ENCODE results near the gene TSSK2. TPM values are rescaled to one million over a fixed set of nuclear protein-coding genes. Genes with fewer than 3 reads are reported as not detected.

The TSSK2 gene
- total RNA-seq, 1 donor from 2014 or later = not detected

DNA sequence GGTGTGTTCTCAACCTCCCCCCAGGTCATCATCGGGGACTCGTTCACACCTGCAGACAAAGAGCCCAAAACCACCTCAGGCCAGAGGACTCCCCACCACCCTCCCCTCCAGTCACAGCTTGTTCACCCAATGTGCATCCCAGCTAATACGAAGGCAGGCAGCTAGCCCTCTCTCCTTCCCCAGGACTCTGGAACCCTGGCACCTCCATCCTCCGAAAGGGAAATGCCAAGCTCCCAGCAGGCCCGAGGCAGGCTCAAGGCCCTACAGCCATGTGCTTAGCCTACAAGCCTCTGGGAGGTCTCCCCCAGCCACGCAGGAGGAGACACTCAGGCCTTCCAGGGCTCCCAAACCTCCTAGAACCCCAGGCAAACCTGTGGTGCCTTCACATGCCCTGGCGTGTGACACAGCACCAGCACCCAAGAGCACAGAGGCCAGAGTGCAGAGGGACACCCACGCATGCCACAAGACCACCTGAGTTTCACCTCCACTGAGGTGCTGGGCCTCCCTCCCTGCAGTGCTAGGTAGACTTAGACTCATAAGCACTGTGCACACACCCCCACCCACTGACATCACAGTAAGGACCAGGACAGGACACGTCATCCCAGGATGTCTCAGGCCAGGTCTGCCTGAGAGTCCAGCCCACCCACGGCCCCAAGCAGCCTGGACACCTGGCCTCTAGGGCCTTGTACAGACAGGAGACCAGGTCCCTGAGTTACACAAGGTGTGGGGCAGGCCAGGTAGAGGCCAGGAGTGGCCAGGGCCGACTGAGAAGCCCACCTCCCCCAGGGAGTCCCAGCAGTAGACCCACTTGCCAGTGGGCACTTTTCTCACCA, 6.5 kb downstream of the TSSK2 start:
- H3K27ac ChIP-seq (ENCODE audit: low read depth, low read length) = no peak overlapping the region
- H3K9me3 ChIP-seq (ENCODE audit: control insufficient read depth in 3 of 3, low read length in 3 of 3) = no peaks in the 10 kb centered on the region
- peaks cover 86 to 91% (median 88%) of the 10 kb centered on the region in 3 donors for H3K36me3 ChIP-seq (ENCODE audit: control insufficient read depth in 3 of 3, insufficient read depth in 3 of 3, low read length in 3 of 3)
- H3K4me1 ChIP-seq (ENCODE audit: control insufficient read depth in 3 of 3, insufficient read depth in 3 of 3, low read length in 3 of 3) = no peaks in the 10 kb centered on the region
- no peak overlapping the region for H3K4me3 ChIP-seq (ENCODE audit: low read length in 3 of 3)
- H3K27me3 ChIP-seq (ENCODE audit: control insufficient read depth in 3 of 3, insufficient read depth in 3 of 3, low read length in 3 of 3) = no peaks in the 10 kb centered on the region
- peak overlapping the region in 1 of 3 donors; percentile 40 for H3K9ac ChIP-seq (ENCODE audit: low read depth in 1 of 3, low read length in 3 of 3)

DNA sequence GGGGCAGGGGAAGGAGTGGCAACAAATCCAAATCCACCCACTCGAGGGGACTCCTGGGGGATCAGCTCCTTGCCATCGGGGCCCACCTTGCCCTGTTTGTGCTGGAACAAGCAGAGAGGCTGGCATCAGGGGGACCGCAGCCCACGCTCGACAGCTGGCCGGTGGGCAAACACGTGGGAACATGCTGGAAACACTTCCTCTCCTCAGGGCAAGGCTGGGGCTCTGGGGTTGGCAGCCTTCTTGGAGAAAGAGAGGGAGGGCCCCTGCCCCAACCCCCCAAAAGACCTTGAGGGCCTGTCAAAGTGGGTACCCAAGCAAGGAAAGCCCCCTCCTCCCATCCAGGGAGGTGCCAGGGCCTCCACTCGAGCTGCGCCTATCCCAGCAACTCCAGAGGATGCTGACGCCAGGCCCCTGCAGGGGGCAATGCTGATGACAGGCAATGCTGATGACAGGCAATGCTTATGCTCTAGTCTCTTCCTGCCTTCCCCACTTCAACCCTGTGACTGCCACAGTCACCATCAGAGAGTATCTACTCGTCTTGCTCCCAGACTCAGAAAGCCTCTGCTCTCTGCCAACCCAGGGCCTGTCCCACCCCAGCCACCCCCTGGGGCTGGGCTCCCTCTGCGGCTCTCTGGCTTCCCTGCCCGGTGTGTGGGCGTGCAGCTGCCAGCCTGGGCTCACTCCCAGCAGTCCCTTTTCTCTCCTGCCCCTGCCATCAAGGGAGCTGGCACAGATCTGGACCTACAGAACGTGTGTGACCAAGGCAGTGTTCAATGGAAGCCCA, 7.3 kb downstream of the TSSK2 start:
- H3K27me3 ChIP-seq (ENCODE audit: control insufficient read depth in 3 of 3, insufficient read depth in 3 of 3, low read length in 3 of 3) = no peaks in the 10 kb centered on the region
- peaks cover 2 to 4% (median 3%) of the 10 kb centered on the region in 3 donors for H3K4me1 ChIP-seq (ENCODE audit: control insufficient read depth in 3 of 3, insufficient read depth in 3 of 3, low read length in 3 of 3)
- H3K4me3 ChIP-seq (ENCODE audit: low read length in 3 of 3) = no peak overlapping the region
- H3K9ac ChIP-seq (ENCODE audit: low read depth in 1 of 3, low read length in 3 of 3) = peak overlapping the region in 1 of 3 donors; percentile 8
- peaks cover 78 to 83% (median 82%) of the 10 kb centered on the region in 3 donors for H3K36me3 ChIP-seq (ENCODE audit: control insufficient read depth in 3 of 3, insufficient read depth in 3 of 3, low read length in 3 of 3)
- H3K9me3 ChIP-seq (ENCODE audit: control insufficient read depth in 3 of 3, low read length in 3 of 3) = no peaks in the 10 kb centered on the region
- no peak overlapping the region for H3K27ac ChIP-seq (ENCODE audit: low read depth, low read length)

DNA sequence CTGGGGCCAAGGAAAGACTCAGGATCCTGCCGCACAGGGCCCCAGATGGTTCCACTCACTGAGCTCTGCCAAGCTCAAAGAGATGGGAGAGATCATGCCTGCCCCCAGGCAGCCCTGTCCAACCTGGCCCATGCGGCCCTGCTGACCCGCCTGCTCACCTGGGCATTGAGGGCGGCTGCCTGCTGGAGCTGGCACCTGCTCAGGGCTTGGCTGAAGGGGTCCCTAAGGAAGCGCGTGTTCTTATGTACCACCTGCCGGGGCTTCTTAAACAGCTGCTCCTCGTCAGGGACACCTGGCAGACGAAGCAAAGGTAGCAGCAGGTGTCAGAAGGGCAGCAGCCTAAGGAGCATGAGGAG, 7.9 kb downstream of the TSSK2 start:
- Histone ChIP-seq H3K9ac (ENCODE audit: low read depth in 1 of 3, low read length in 3 of 3) (no peak overlapping the region), H3K4me1 (ENCODE audit: control insufficient read depth in 3 of 3, insufficient read depth in 3 of 3, low read length in 3 of 3) (peaks cover 6 to 9% (median 7%) of the 10 kb centered on the region in 3 donors), H3K36me3 (ENCODE audit: control insufficient read depth in 3 of 3, insufficient read depth in 3 of 3, low read length in 3 of 3) (peaks cover 75 to 77% (median 77%) of the 10 kb centered on the region in 3 donors), H3K4me3 (ENCODE audit: low read length in 3 of 3) (no peak overlapping the region), H3K9me3 (ENCODE audit: control insufficient read depth in 3 of 3, low read length in 3 of 3) (no peaks in the 10 kb centered on the region), H3K27me3 (ENCODE audit: control insufficient read depth in 3 of 3, insufficient read depth in 3 of 3, low read length in 3 of 3) (no peaks in the 10 kb centered on the region), H3K27ac (ENCODE audit: low read depth, low read length) (no peak overlapping the region)

DNA sequence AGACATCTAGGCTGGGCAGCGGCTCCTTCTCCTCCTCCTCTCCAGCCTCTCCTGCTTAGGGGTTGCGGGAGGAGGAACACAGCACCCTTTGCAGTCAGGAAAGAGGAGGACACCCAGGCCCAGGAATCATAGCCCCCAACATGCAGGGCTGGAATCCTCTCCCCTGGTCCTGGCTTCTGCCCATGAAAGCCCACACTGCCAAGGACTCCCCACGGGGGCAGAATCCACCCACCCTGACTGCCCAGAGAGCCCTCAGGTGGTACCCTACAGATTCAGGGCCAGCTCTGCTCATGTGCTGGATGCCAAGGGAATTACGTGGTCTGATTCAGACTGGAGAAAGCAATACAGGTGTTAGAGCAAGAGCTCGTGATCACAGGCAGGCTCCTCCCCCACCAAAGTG, 8.9 kb downstream of the TSSK2 start:
- H3K27ac ChIP-seq (ENCODE audit: low read depth, low read length) = no peak overlapping the region
- H3K27me3 ChIP-seq (ENCODE audit: control insufficient read depth in 3 of 3, insufficient read depth in 3 of 3, low read length in 3 of 3) = no peaks in the 10 kb centered on the region
- H3K36me3 ChIP-seq (ENCODE audit: control insufficient read depth in 3 of 3, insufficient read depth in 3 of 3, low read length in 3 of 3) = peaks cover 66 to 67% (median 67%) of the 10 kb centered on the region in 3 donors
- H3K4me1 ChIP-seq (ENCODE audit: control insufficient read depth in 3 of 3, insufficient read depth in 3 of 3, low read length in 3 of 3) = peaks cover 7 to 14% (median 8%) of the 10 kb centered on the region in 3 donors
- no peak overlapping the region for H3K4me3 ChIP-seq (ENCODE audit: low read length in 3 of 3)
- no peaks in the 10 kb centered on the region for H3K9me3 ChIP-seq (ENCODE audit: control insufficient read depth in 3 of 3, low read length in 3 of 3)
- H3K9ac ChIP-seq (ENCODE audit: low read depth in 1 of 3, low read length in 3 of 3) = no peak overlapping the region

DNA sequence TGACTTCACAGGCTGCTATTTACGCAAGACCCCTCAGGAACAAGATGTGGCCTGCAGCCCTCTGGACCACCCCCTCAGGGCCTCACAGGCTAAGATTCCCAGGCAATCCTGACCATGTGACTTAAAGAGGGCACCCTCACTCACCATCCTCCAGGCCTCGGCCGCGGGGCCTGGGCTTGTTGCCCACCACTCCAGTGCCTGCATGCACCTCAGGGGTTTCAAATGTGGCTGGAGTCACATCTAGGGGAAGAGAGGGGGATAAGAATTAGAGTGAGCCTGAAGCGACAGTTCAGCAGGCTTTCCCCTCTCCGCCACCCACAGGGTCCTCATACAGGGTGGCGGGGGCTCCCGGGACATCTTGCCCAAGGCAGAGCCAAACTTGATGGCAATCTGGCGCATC, 11.3 kb downstream of the TSSK2 start:
- Histone ChIP-seq H3K27me3 (ENCODE audit: control insufficient read depth in 3 of 3, insufficient read depth in 3 of 3, low read length in 3 of 3) (peaks cover under 1 to 3% (median 2%) of the 10 kb centered on the region in 3 donors), H3K4me3 (ENCODE audit: low read length in 3 of 3) (no peak overlapping the region), H3K9me3 (ENCODE audit: control insufficient read depth in 3 of 3, low read length in 3 of 3) (no peaks in the 10 kb centered on the region), H3K9ac (ENCODE audit: low read depth in 1 of 3, low read length in 3 of 3) (no peak overlapping the region), H3K27ac (ENCODE audit: low read depth, low read length) (no peak overlapping the region), H3K36me3 (ENCODE audit: control insufficient read depth in 3 of 3, insufficient read depth in 3 of 3, low read length in 3 of 3) (peaks cover 45 to 51% (median 46%) of the 10 kb centered on the region in 3 donors), H3K4me1 (ENCODE audit: control insufficient read depth in 3 of 3, insufficient read depth in 3 of 3, low read length in 3 of 3) (peaks cover 7 to 14% (median 8%) of the 10 kb centered on the region in 3 donors)

DNA sequence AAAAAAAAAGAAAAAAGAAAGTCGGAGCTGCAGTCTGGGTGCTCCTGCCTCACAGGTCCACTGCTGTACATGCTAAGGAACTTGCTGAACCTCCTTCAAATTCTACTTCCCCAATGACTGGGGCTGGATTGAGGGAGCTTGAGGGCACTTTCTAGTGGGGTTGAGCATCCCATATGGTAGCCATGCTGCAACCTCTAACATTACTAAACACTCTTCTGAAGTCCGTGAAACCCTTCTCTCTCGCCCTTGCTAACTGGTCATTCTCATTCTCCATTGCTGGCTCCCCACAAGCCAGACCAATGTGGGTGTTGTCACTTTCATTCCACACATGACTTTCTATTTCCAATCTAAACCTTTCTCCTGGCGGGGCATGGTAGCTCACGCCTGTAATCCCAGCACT, 12.1 kb downstream of the TSSK2 start:
- Histone ChIP-seq H3K36me3 (ENCODE audit: control insufficient read depth in 3 of 3, insufficient read depth in 3 of 3, low read length in 3 of 3) (peaks cover 37 to 43% (median 39%) of the 10 kb centered on the region in 3 donors), H3K27ac (ENCODE audit: low read depth, low read length) (no peak overlapping the region), H3K4me3 (ENCODE audit: low read length in 3 of 3) (peak overlapping the region in 1 of 3 donors; percentile 31), H3K9me3 (ENCODE audit: control insufficient read depth in 3 of 3, low read length in 3 of 3) (no peaks in the 10 kb centered on the region), H3K27me3 (ENCODE audit: control insufficient read depth in 3 of 3, insufficient read depth in 3 of 3, low read length in 3 of 3) (peaks cover 9 to 11% (median 10%) of the 10 kb centered on the region in 3 donors), H3K9ac (ENCODE audit: low read depth in 1 of 3, low read length in 3 of 3) (no peak overlapping the region), H3K4me1 (ENCODE audit: control insufficient read depth in 3 of 3, insufficient read depth in 3 of 3, low read length in 3 of 3) (peaks cover 7 to 14% (median 8%) of the 10 kb centered on the region in 3 donors)

DNA sequence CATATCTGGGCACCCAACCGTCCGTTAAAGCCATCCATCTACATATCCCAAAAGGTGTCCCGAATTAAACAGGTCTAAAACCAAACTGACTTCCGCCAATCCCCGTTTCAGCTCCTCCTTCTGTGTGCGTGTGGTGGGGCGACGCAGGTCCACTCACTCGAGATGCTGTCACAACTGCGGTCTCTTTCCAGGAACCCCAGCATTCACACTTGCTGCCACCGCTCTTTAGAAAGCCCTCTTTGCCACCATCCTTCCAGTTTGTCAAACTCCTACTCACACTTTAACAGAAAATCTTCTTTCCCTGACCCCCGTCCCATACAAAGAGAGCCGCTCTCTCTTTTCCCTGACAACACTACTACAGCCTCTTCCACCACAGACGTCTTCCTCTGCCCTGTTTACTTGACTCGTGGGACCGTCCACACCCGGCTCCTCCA, 12.9 kb downstream of the TSSK2 start:
- peaks cover 29 to 35% (median 33%) of the 10 kb centered on the region in 3 donors for H3K36me3 ChIP-seq (ENCODE audit: control insufficient read depth in 3 of 3, insufficient read depth in 3 of 3, low read length in 3 of 3)
- H3K4me3 ChIP-seq (ENCODE audit: low read length in 3 of 3) = peak overlapping the region; percentile 87 to 99 (median 95)
- H3K9me3 ChIP-seq (ENCODE audit: control insufficient read depth in 3 of 3, low read length in 3 of 3) = no peaks in the 10 kb centered on the region
- H3K27ac ChIP-seq (ENCODE audit: low read depth, low read length) = peak overlapping the region; percentile 74
- H3K27me3 ChIP-seq (ENCODE audit: control insufficient read depth in 3 of 3, insufficient read depth in 3 of 3, low read length in 3 of 3) = peaks cover 16 to 19% (median 18%) of the 10 kb centered on the region in 3 donors
- peak overlapping the region; percentile 92 to 95 (median 92) for H3K9ac ChIP-seq (ENCODE audit: low read depth in 1 of 3, low read length in 3 of 3)
- peaks cover 7 to 17% (median 10%) of the 10 kb centered on the region in 3 donors for H3K4me1 ChIP-seq (ENCODE audit: control insufficient read depth in 3 of 3, insufficient read depth in 3 of 3, low read length in 3 of 3)

DNA sequence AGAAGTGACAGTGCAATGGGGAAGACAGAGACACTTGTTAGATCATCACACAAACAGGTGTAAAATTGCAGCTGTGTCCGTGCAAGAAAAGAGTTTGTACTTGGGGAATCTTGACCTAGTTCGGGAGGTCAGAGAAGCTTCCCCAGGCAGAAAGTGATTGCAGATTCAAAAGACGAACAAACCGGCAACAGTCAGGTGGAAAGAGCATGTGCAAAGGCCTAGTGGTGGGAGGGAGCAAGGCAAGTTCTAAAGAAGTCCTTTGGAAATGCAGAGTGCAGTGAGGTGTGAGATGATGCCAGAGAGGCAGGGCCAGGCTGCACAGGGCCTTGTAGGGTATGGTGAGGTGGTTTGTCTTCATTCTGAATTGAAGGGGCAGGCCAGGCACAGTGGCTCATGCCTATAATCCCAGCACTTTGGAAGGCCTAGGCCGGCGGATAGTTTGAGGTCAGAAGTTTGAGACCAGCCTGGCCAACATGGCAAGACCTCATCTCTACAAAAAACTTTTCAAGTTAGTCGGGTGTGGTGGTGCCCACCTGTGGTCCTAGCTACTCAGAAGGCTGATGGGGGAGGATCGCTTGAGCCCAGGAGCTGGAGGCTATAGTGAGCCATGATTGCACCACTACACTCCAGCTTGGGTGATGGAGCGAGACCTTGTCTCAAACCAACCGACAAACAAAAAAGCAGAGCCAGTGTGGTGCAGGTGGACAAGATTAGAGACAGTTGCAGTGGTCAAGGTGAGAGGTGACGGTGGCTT, 15.3 kb downstream of the TSSK2 start:
- peaks cover 34 to 36% (median 34%) of the 10 kb centered on the region in 3 donors for H3K27me3 ChIP-seq (ENCODE audit: control insufficient read depth in 3 of 3, insufficient read depth in 3 of 3, low read length in 3 of 3)
- peaks cover 7 to 12% (median 9%) of the 10 kb centered on the region in 3 donors for H3K36me3 ChIP-seq (ENCODE audit: control insufficient read depth in 3 of 3, insufficient read depth in 3 of 3, low read length in 3 of 3)
- peaks cover 0 to under 1% (median under 1%) of the 10 kb centered on the region in 3 donors for H3K9me3 ChIP-seq (ENCODE audit: control insufficient read depth in 3 of 3, low read length in 3 of 3)
- no peak overlapping the region for H3K27ac ChIP-seq (ENCODE audit: low read depth, low read length)
- H3K9ac ChIP-seq (ENCODE audit: low read depth in 1 of 3, low read length in 3 of 3) = no peak overlapping the region
- H3K4me3 ChIP-seq (ENCODE audit: low read length in 3 of 3) = no peak overlapping the region
- H3K4me1 ChIP-seq (ENCODE audit: control insufficient read depth in 3 of 3, insufficient read depth in 3 of 3, low read length in 3 of 3) = peaks cover 10 to 17% (median 10%) of the 10 kb centered on the region in 3 donors

DNA sequence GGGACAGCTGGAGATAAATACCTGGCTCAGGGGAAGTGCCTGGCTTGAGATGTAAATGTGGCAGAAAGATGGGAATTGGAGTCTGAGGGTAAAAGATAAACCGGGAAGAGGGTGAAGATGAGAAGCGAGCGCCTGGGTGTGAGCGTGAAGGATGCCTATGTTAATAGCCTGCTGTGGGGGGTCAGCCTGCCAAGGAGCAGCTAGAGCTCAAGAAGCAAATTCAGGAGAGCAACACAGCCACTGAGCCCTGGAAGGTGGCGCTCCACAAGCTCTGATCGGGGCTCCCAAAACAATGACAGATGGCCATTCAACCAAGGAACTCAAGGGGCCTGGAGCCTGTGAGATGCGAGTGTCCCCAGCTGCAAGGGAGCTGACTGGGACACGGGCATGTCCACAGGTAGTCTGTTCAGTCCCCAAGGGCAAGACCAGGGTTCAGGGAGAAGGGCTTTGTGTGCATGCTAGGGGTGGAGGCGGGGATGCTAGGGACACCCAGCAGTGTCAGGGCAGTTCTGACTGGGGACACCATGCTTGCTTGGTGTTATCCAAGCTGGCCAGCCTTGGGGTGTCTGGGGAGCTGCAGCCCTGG, 16.2 kb downstream of the TSSK2 start:
- Histone ChIP-seq H3K4me1 (ENCODE audit: control insufficient read depth in 3 of 3, insufficient read depth in 3 of 3, low read length in 3 of 3) (peaks cover 10 to 17% (median 10%) of the 10 kb centered on the region in 3 donors), H3K9me3 (ENCODE audit: control insufficient read depth in 3 of 3, low read length in 3 of 3) (peaks cover 0 to 4% (median 4%) of the 10 kb centered on the region in 3 donors), H3K9ac (ENCODE audit: low read depth in 1 of 3, low read length in 3 of 3) (no peak overlapping the region), H3K27ac (ENCODE audit: low read depth, low read length) (no peak overlapping the region), H3K4me3 (ENCODE audit: low read length in 3 of 3) (no peak overlapping the region), H3K36me3 (ENCODE audit: control insufficient read depth in 3 of 3, insufficient read depth in 3 of 3, low read length in 3 of 3) (peaks cover 2 to 4% (median 3%) of the 10 kb centered on the region in 3 donors), H3K27me3 (ENCODE audit: control insufficient read depth in 3 of 3, insufficient read depth in 3 of 3, low read length in 3 of 3) (peaks cover 42 to 45% (median 43%) of the 10 kb centered on the region in 3 donors)
